Neural crest cell (in vitro differentiated cells): ENCODE measurements around the gene ARRDC1. TPM values are rescaled to one million over a fixed set of nuclear protein-coding genes. Genes with fewer than 3 reads are reported as not detected.
"Not testable (repeated sequence)": the region's sequence is repeated elsewhere in the genome, so short reads cannot be mapped to it uniquely, and the experiment has no call there.

Experiments used
- DNase-seq: peaks from one replicate; pipeline ENCODE4 v3.0.0; 2021; ENCODE audit warnings: low read depth, mixed read lengths, low spot score
- H3K27ac Mint-ChIP-seq: one replicate; pipeline ENCODE4 v1.8.0; 2021; ENCODE audit warnings: mild to moderate bottlenecking, mixed read lengths; ENCODE audit not compliant: unreplicated experiment
- H3K27me3 Mint-ChIP-seq: 2 replicates; pipeline ENCODE4 v1.8.0; 2021; ENCODE audit warnings: low read depth, mild to moderate bottlenecking, mixed read lengths
- H3K36me3 Mint-ChIP-seq: 2 replicates; pipeline ENCODE4 v1.8.0; 2021; ENCODE audit warnings: low read depth, mild to moderate bottlenecking, mixed read lengths
- H3K4me1 Mint-ChIP-seq: 2 replicates; pipeline ENCODE4 v1.8.0; 2021; ENCODE audit warnings: mixed read lengths
- H3K4me3 Mint-ChIP-seq: one replicate; pipeline ENCODE4 v1.8.0; 2021; ENCODE audit warnings: mild to moderate bottlenecking, mixed read lengths
- H3K9me3 Mint-ChIP-seq: 2 replicates; pipeline ENCODE4 v1.8.0; 2021; ENCODE audit warnings: mixed read lengths
- CTCF ChIP-seq: fragments of 200-600 bp; sonication (generic); conservative IDR thresholded peaks from 2 replicates; pipeline ENCODE4 v1.5.0; 2021; ENCODE audit warnings: antibody characterized with exemption, mild to moderate bottlenecking
- long read RNA-seq: library from polyadenylated mRNA; unstranded; transcript quantifications from one replicate; pipeline ENCODE4 v2.0.0, GENCODE V29; 2020
- total RNA-seq: library from RNA; stranded (reverse); gene quantifications from 2 replicates; pipeline ENCODE4 v1.2.1, GENCODE V29; 2021

ARRDC1 gene
- total RNA-seq, result 18.1 and 20.1 TPM in 2 replicates
- long read RNA-seq, partial matches to known transcripts, result 0 of 2 reads
- long read RNA-seq, other reads (novel, unspliced or antisense), result 1 of 2 reads

GRCh38 chr9:137605121-137606004 lies at the start of gene ARRDC1:
Gene ARRDC1 (plus strand): TSS chr9:137605686. CDS start chr9:137605718, 32 bp downstream.
- Mint-ChIP-seq H3K4me1 (peaks cover 18% of the 10 kb centered on the region), H3K27ac (no peak within 1 kb of the TSS), H3K4me3 (peak within 1 kb of the TSS; percentile 76), H3K9me3 (no peaks in the 10 kb centered on the region), H3K36me3 (no peaks in the 10 kb centered on the region), H3K27me3 (peaks cover 29% of the 10 kb centered on the region)
- TF ChIP-seq CTCF, result no peak
- peak; percentile 82 for DNase-seq

GRCh38 chr9:137556069-137556838 lies 49.2 kb upstream of the ARRDC1 start:
- H3K27ac Mint-ChIP-seq, result peak overlapping the region; percentile 81
- H3K4me3 Mint-ChIP-seq, result peak overlapping the region; percentile 12
- H3K9me3 Mint-ChIP-seq, result no peaks in the 10 kb centered on the region
- peaks cover 18% of the 10 kb centered on the region for H3K36me3 Mint-ChIP-seq
- DNase-seq, result no peak
- no peak for TF ChIP-seq CTCF
- H3K4me1 Mint-ChIP-seq, result peaks cover 6% of the 10 kb centered on the region
- H3K27me3 Mint-ChIP-seq, result no peaks in the 10 kb centered on the region

- TF ChIP-seq CTCF, result no peak
- H3K27me3 Mint-ChIP-seq, result no peaks in the 10 kb centered on the region
- peaks cover 26% of the 10 kb centered on the region for H3K36me3 Mint-ChIP-seq
- H3K9me3 Mint-ChIP-seq, result no peaks in the 10 kb centered on the region
- H3K27ac Mint-ChIP-seq, result no peak overlapping the region
- no peaks in the 10 kb centered on the region for H3K4me1 Mint-ChIP-seq
- H3K4me3 Mint-ChIP-seq, result no peak overlapping the region
- DNase-seq, result no peak
Measured at GRCh38 chr9:137558127-137558526, 47.4 kb upstream of the ARRDC1 start.

- Mint-ChIP-seq H3K36me3 (peaks cover 31% of the 10 kb centered on the region), H3K27ac (no peak overlapping the region), H3K9me3 (no peaks in the 10 kb centered on the region), H3K4me3 (no peak overlapping the region), H3K4me1 (no peaks in the 10 kb centered on the region), H3K27me3 (no peaks in the 10 kb centered on the region)
- TF ChIP-seq CTCF, result no peak
- no peak for DNase-seq
Measured at GRCh38 chr9:137564134-137564533, 41.4 kb upstream of the ARRDC1 start.

- Mint-ChIP-seq H3K27ac (no peak overlapping the region), H3K27me3 (no peaks in the 10 kb centered on the region), H3K9me3 (no peaks in the 10 kb centered on the region), H3K4me3 (no peak overlapping the region), H3K4me1 (no peaks in the 10 kb centered on the region), H3K36me3 (peaks cover 25% of the 10 kb centered on the region)
- TF ChIP-seq CTCF, result no peak
- no peak for DNase-seq
Measured at GRCh38 chr9:137564817-137565411, 40.6 kb upstream of the ARRDC1 start.

GRCh38 chr9:137568445-137568844 lies 37.0 kb upstream of the ARRDC1 start:
- H3K36me3 Mint-ChIP-seq, result peaks cover 20% of the 10 kb centered on the region
- not testable (repeated sequence) for DNase-seq, H3K27ac Mint-ChIP-seq, H3K9me3 Mint-ChIP-seq, H3K27me3 Mint-ChIP-seq, H3K4me3 Mint-ChIP-seq, H3K4me1 Mint-ChIP-seq
